Activated naive CD4-positive, alpha-beta T cell treated with anti-CD3 and anti-CD28 coated beads, Interleukin-2, amount 50 U/mL, for 72 hours (primary cell): ENCODE measurements around the gene NCOR1. TPM values are rescaled to one million over a fixed set of nuclear protein-coding genes. Genes with fewer than 3 reads are reported as not detected.
A peak's percentile ranks its signal among the peaks of the same experiment; 100 is the strongest.

ENCODE experiments used
- ATAC-seq, 2 donors: fragments of 150-1000 bp; cut with Tn5 transposase; 2 replicates each; pipeline ENCODE4 v1.10.0; 2021; ENCODE audit warnings: mild to moderate bottlenecking in 2 of 2, moderate library complexity in 2 of 2
- DNase-seq, 2 donors: peaks; one replicate each; pipeline ENCODE4 v3.0.0; 2021 to 2022; ENCODE audit warnings: low spot score in 2 of 2
- H3K27ac Mint-ChIP-seq, 2 donors: one replicate each; pipeline ENCODE4 v1.8.0; 2022; ENCODE audit warnings: mild to moderate bottlenecking in 2 of 2, mixed read lengths in 2 of 2
- H3K36me3 Mint-ChIP-seq, 2 donors: one replicate each; pipeline ENCODE4 v1.8.0; 2022; ENCODE audit warnings: mixed read lengths in 2 of 2
- H3K9me3 Mint-ChIP-seq, 2 donors: one replicate each; pipeline ENCODE4 v1.8.0; 2022; ENCODE audit warnings: mixed read lengths in 2 of 2
- total RNA-seq, 2 donors: library from RNA; stranded (reverse); gene quantifications; one replicate each; pipeline ENCODE4 v1.2.3, GENCODE V29; 2022

NCOR1 gene
- total RNA-seq, result 100 to 1,000 TPM; 143 to 153 TPM

- DNase-seq, result peak; percentile 88
- H3K36me3 Mint-ChIP-seq, result peaks cover 9 to 18% of the 10 kb centered on the region in 2 donors
- peak; percentile 87 to 89 for ATAC-seq
- no peaks in the 10 kb centered on the region for H3K9me3 Mint-ChIP-seq
- H3K27ac Mint-ChIP-seq, result peak within 1 kb of the TSS; percentile 97 to 98
These were observed at the start of gene NCOR1 for GRCh38 chr17:16215273-16215964. TSS of gene NCOR1 (minus strand) at chr17:16215534. CDS start at chr17:16194569, 20,965 bp downstream.

- ATAC-seq (no peak), DNase-seq (no peak)
- Mint-ChIP-seq H3K27ac (no peak overlapping the region), H3K9me3 (peaks cover 0 to 5% of the 10 kb centered on the region in 2 donors), H3K36me3 (peaks cover 0 to 24% of the 10 kb centered on the region in 2 donors)
These were observed 46.9 kb upstream of the NCOR1 start for GRCh38 chr17:16262201-16262600.

- Mint-ChIP-seq H3K9me3 (no peaks in the 10 kb centered on the region), H3K27ac (no peak overlapping the region), H3K36me3 (peaks cover 0 to 18% of the 10 kb centered on the region in 2 donors)
- DNase-seq (no peak), ATAC-seq (no peak)
These were observed 45.7 kb upstream of the NCOR1 start for GRCh38 chr17:16261049-16261448.

- H3K27ac Mint-ChIP-seq, result no peak overlapping the region
- H3K9me3 Mint-ChIP-seq, result no peaks in the 10 kb centered on the region
- peaks cover 0 to 18% of the 10 kb centered on the region in 2 donors for H3K36me3 Mint-ChIP-seq
- ATAC-seq (no peak), DNase-seq (no peak)
These were observed 44.6 kb upstream of the NCOR1 start for GRCh38 chr17:16259926-16260325.

- ATAC-seq, result no peak
- DNase-seq, result no peak
- no peak overlapping the region for H3K27ac Mint-ChIP-seq
- no peaks in the 10 kb centered on the region for H3K9me3 Mint-ChIP-seq
- H3K36me3 Mint-ChIP-seq, result peaks cover 0 to 18% of the 10 kb centered on the region in 2 donors
These were observed 43.6 kb upstream of the NCOR1 start for GRCh38 chr17:16258901-16259300.

- H3K9me3 Mint-ChIP-seq, result no peaks in the 10 kb centered on the region
- H3K27ac Mint-ChIP-seq, result peak overlapping the region; percentile 37 to 40
- ATAC-seq (no peak), DNase-seq (no peak)
- H3K36me3 Mint-ChIP-seq, result peaks cover 0 to 18% of the 10 kb centered on the region in 2 donors
These were observed 40.2 kb upstream of the NCOR1 start for GRCh38 chr17:16255481-16255921.

GRCh38 chr17:16254773-16255400 lies 39.6 kb upstream of the NCOR1 start:
- peaks cover 0 to 16% of the 10 kb centered on the region in 2 donors for H3K36me3 Mint-ChIP-seq
- DNase-seq, result no peak
- peak overlapping the region in 1 of 2 donors; percentile 40 for H3K27ac Mint-ChIP-seq
- no peaks in the 10 kb centered on the region for H3K9me3 Mint-ChIP-seq
- no peak for ATAC-seq

- ATAC-seq, result peak in 1 of 2 donors; percentile 34
- no peak for DNase-seq
- Mint-ChIP-seq H3K9me3 (no peaks in the 10 kb centered on the region), H3K36me3 (peaks cover 4 to 15% of the 10 kb centered on the region in 2 donors), H3K27ac (peak overlapping the region in 1 of 2 donors; percentile 28)
These were observed 36.2 kb upstream of the NCOR1 start for GRCh38 chr17:16251556-16251955.

GRCh38 chr17:16251043-16251442 lies 35.7 kb upstream of the NCOR1 start:
- no peaks in the 10 kb centered on the region for H3K9me3 Mint-ChIP-seq
- peaks cover 4 to 15% of the 10 kb centered on the region in 2 donors for H3K36me3 Mint-ChIP-seq
- ATAC-seq (no peak), DNase-seq (no peak)
- peak overlapping the region; percentile 28 to 65 for H3K27ac Mint-ChIP-seq

- Mint-ChIP-seq H3K36me3 (peaks cover 4 to 15% of the 10 kb centered on the region in 2 donors), H3K9me3 (no peaks in the 10 kb centered on the region), H3K27ac (peak overlapping the region; percentile 28 to 65)
- no peak for DNase-seq
- ATAC-seq, result peak; percentile 53 to 56
These were observed 35.3 kb upstream of the NCOR1 start for GRCh38 chr17:16250635-16251034.

- no peak for ATAC-seq
- DNase-seq, result no peak
- H3K9me3 Mint-ChIP-seq, result no peaks in the 10 kb centered on the region
- H3K27ac Mint-ChIP-seq, result no peak overlapping the region
- peaks cover 4 to 15% of the 10 kb centered on the region in 2 donors for H3K36me3 Mint-ChIP-seq
These were observed 32.3 kb upstream of the NCOR1 start for GRCh38 chr17:16247586-16247984.

- ATAC-seq, result peak in 1 of 2 donors; percentile 68
- no peak overlapping the region for H3K27ac Mint-ChIP-seq
- peak in 1 of 2 donors; percentile 8 for DNase-seq
- H3K9me3 Mint-ChIP-seq, result no peaks in the 10 kb centered on the region
- peaks cover 4 to 6% of the 10 kb centered on the region in 2 donors for H3K36me3 Mint-ChIP-seq
These were observed 28.6 kb upstream of the NCOR1 start for GRCh38 chr17:16243801-16244567.

GRCh38 chr17:16243385-16243784 lies 28.1 kb upstream of the NCOR1 start:
- ATAC-seq, result no peak
- Mint-ChIP-seq H3K9me3 (no peaks in the 10 kb centered on the region), H3K27ac (no peak overlapping the region), H3K36me3 (peaks cover 2 to 4% of the 10 kb centered on the region in 2 donors)
- no peak for DNase-seq

- ATAC-seq (no peak), DNase-seq (no peak)
- Mint-ChIP-seq H3K36me3 (peaks cover 0 to 1% of the 10 kb centered on the region in 2 donors), H3K27ac (no peak overlapping the region), H3K9me3 (no peaks in the 10 kb centered on the region)
These were observed 26.6 kb upstream of the NCOR1 start for GRCh38 chr17:16241906-16242399.

- no peak overlapping the region for H3K27ac Mint-ChIP-seq
- no peak for ATAC-seq
- no peak for DNase-seq
These were observed 24.6 kb upstream of the NCOR1 start for GRCh38 chr17:16239931-16240330.

GRCh38 chr17:16232391-16232790 lies 17.1 kb upstream of the NCOR1 start:
- H3K9me3 Mint-ChIP-seq, result no peaks in the 10 kb centered on the region
- peaks cover 0 to 9% of the 10 kb centered on the region in 2 donors for H3K36me3 Mint-ChIP-seq
- ATAC-seq, result no peak
- H3K27ac Mint-ChIP-seq, result peak overlapping the region in 1 of 2 donors; percentile 37
- DNase-seq, result no peak

More at GRCh38 chr17:16239931-16240330, 24.6 kb upstream of the NCOR1 start:
- Mint-ChIP-seq H3K36me3 (no peaks in the 10 kb centered on the region), H3K9me3 (no peaks in the 10 kb centered on the region)
